GM23338 (cell line): Measurements from ENCODE around the gene ERC1.

Experiments used
- CTCF ChIP-seq, 2 experiments: fragments of 200-600 bp in 1 of 2; sonication (generic) in 1 of 2; conservative IDR thresholded peaks; 2 replicates each; pipeline versions ENCODE4 v1.5.1 to v1.6.1; 2016 to 2017; ENCODE audit warnings: antibody characterized with exemption in 2 of 2, low read depth in 2 of 2, mild to moderate bottlenecking in 2 of 2, moderate library complexity in 1 of 2
- EZH2 ChIP-seq: fragments of 200-600 bp; sonication (generic); IDR thresholded peaks from one replicate; pipeline ENCODE4 v1.8.0; 2017; ENCODE audit warnings: antibody characterized with exemption, mild to moderate bottlenecking, low read depth; ENCODE audit not compliant: unreplicated experiment
- EZH2phosphoT487 ChIP-seq: fragments of 200-600 bp; sonication (generic); IDR thresholded peaks from one replicate; pipeline ENCODE4 v1.8.1; 2018; ENCODE audit warnings: antibody characterized with exemption; ENCODE audit not compliant: unreplicated experiment
- POLR2AphosphoS5 ChIP-seq: IDR thresholded peaks from 2 replicates; pipeline ENCODE4 v1.6.1; 2016; ENCODE audit warnings: antibody characterized with exemption, low read depth

GRCh38 chr12:1297639-1298175 is 306.7 kb downstream of the ERC1 start:
- TF ChIP-seq EZH2phosphoT487 = no peak
- TF ChIP-seq CTCF (conservative IDR thresholded peaks at IDR 0.05; ENCODE audit: low read depth in 2 of 2) = no peak
- no peak for TF ChIP-seq EZH2
- TF ChIP-seq POLR2AphosphoS5 = no peak
